ENCODE data around the gene POLR1A.
A peak's percentile ranks its signal among the peaks of the same experiment; 100 is the strongest.

DNA sequence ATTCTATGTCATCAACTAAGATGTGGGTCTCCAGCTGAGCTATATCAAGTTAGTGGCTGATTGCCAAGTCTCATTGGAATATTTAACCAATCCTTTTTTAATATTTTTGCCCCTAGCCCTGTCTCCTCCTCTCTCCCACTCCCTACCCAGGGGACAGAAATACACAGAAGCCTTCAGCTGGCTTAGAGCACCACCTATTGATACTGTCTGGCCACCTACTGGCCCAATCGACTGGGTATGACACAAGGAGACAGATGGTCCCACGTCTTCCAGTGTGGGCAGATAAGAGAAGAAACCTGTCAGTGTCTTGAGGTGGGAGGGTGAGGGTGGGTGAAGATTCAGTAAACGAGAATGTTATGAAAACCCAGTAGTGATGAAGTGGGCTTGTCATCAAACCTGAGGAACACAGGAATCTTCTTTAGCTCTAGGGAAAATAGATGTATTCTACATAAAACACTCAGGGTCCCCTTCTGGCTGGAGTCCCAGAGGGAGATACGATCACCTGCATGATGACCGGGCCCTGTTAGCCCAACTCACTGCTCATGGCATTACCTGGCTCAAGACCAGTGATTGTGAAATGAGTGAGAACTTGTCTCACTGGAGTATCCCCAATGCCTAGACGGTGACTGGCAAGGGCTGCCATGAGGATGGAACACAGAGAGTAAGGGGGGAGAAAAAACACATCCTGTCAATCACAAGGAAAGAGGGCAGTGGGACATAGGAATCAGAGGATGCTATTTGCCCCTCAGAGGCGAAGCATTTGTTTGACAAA is 26.7 kb downstream of the POLR1A start:
- TF ChIP-seq, protein P1, sequence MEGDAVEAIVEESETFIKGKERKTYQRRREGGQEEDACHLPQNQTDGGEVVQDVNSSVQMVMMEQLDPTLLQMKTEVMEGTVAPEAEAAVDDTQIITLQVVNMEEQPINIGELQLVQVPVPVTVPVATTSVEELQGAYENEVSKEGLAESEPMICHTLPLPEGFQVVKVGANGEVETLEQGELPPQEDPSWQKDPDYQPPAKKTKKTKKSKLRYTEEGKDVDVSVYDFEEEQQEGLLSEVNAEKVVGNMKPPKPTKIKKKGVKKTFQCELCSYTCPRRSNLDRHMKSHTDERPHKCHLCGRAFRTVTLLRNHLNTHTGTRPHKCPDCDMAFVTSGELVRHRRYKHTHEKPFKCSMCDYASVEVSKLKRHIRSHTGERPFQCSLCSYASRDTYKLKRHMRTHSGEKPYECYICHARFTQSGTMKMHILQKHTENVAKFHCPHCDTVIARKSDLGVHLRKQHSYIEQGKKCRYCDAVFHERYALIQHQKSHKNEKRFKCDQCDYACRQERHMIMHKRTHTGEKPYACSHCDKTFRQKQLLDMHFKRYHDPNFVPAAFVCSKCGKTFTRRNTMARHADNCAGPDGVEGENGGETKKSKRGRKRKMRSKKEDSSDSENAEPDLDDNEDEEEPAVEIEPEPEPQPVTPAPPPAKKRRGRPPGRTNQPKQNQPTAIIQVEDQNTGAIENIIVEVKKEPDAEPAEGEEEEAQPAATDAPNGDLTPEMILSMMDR (IDR thresholded peaks at IDR 0.05 in 8 of 11, conservative IDR thresholded peaks at IDR 0.05 in 3 of 11): peak; percentile 33 to 81 (median 71)
- no peak for TF ChIP-seq POLR2AphosphoS5 (IDR thresholded peaks at IDR 0.05)
